ENCODE data around the gene ZNF541. TPM values are rescaled to one million over a fixed set of nuclear protein-coding genes. Genes with fewer than 3 reads are reported as not detected.

Gene ZNF541
- polyA plus RNA-seq, 3 donors, result not detected

DNA sequence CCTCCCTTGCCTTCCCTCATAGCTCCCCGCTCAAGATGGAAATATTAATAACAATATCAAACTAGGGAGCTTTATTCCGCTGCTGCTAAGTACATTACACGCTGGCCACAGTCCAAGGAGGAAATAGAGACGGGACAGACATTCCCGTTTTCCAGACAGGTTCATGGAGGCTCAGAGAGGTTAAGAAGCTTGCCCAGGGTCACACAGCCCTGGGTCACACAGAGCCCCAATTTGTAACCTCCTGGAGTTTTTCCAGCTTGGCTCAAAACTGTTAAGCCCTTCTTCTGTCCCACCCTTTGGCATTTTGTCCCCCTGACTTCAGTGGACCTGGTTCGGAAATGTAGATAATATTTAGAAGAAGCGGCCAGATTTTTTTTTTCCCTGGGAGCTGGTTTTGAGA is 38.0 kb upstream of the ZNF541 start:
- TF ChIP-seq, protein P1, sequence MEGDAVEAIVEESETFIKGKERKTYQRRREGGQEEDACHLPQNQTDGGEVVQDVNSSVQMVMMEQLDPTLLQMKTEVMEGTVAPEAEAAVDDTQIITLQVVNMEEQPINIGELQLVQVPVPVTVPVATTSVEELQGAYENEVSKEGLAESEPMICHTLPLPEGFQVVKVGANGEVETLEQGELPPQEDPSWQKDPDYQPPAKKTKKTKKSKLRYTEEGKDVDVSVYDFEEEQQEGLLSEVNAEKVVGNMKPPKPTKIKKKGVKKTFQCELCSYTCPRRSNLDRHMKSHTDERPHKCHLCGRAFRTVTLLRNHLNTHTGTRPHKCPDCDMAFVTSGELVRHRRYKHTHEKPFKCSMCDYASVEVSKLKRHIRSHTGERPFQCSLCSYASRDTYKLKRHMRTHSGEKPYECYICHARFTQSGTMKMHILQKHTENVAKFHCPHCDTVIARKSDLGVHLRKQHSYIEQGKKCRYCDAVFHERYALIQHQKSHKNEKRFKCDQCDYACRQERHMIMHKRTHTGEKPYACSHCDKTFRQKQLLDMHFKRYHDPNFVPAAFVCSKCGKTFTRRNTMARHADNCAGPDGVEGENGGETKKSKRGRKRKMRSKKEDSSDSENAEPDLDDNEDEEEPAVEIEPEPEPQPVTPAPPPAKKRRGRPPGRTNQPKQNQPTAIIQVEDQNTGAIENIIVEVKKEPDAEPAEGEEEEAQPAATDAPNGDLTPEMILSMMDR (IDR thresholded peaks at IDR 0.05), result no peak
- 80% methylated on average over 6 of the region's 7 CpGs for WGBS (ENCODE audit: insufficient coverage)
- Mint-ChIP-seq H3K36me3 (peaks cover 10 to 21% of the 10 kb centered on the region in 2 donors), H3K27me3 (ENCODE audit: low read depth in 3 of 3) (peaks cover 0 to 1% (median 0%) of the 10 kb centered on the region in 3 donors), H3K9me3 (peaks cover 0 to 2% (median 0%) of the 10 kb centered on the region in 7 donors), H3K27ac (peak overlapping the region in 4 of 7 donors; percentile 50 to 80 (median 74)), H3K4me1 (peaks cover 42% of the 10 kb centered on the region), H3K4me3 (peak overlapping the region; percentile 75 to 76)
- Histone ChIP-seq H3K79me2 (ENCODE audit: insufficient read depth, low read length) (peaks cover 76% of the 10 kb centered on the region), H4K20me1 (ENCODE audit: insufficient read depth, low read length) (peaks cover 62% of the 10 kb centered on the region), H3K4me3 (replicated peaks in 1 of 3; ENCODE audit: low read depth in 2 of 3, low read length in 3 of 3) (peak overlapping the region in 1 of 3 experiments; percentile 97), H3K4me2 (replicated peaks; ENCODE audit: extremely low read depth, low read length, poor library complexity, severe bottlenecking) (peak overlapping the region; percentile 95), H3K9me3 (replicated peaks in 1 of 2; ENCODE audit: control insufficient read depth in 1 of 2, insufficient read depth in 1 of 2, low read length in 2 of 2) (no peaks in the 10 kb centered on the region), H3K9ac (ENCODE audit: insufficient read depth, low read length, poor library complexity, severe bottlenecking) (no peak overlapping the region), H3K36me3 (replicated peaks in 1 of 2; ENCODE audit: control insufficient read depth in 1 of 2, insufficient read depth in 2 of 2, low read length in 2 of 2) (peaks cover 2 to 5% of the 10 kb centered on the region in 2 donors), H3K27me3 (ENCODE audit: control insufficient read depth in 2 of 2, insufficient read depth in 2 of 2, low read length in 2 of 2) (no peaks in the 10 kb centered on the region), H3K4me1 (ENCODE audit: control insufficient read depth in 1 of 2, insufficient read depth in 2 of 2, low read length in 2 of 2) (peaks cover 27 to 36% of the 10 kb centered on the region in 2 donors), H2AFZ (ENCODE audit: insufficient read depth, low read depth, low read length, poor library complexity, severe bottlenecking) (no peak overlapping the region), H3K27ac (ENCODE audit: low read depth in 1 of 2, low read length in 2 of 2) (no peak overlapping the region)
- intact Hi-C loops (cut with micrococcal nuclease), result loop anchor here in 1 of 2 donors (5.0 kb wide), 1 partner anchor 51 kb away; no protein-coding TSS in a partner anchor
- DNase-seq, result no peak

- 0% methylated on average over 37 of the region's 50 CpGs for WGBS (ENCODE audit: insufficient coverage)
- Histone ChIP-seq H3K9ac (ENCODE audit: insufficient read depth, low read length, poor library complexity, severe bottlenecking) (peak overlapping the region; percentile 95), H4K20me1 (ENCODE audit: insufficient read depth, low read length) (peaks cover 55% of the 10 kb centered on the region), H3K27me3 (ENCODE audit: control insufficient read depth in 2 of 2, insufficient read depth in 2 of 2, low read length in 2 of 2) (no peaks in the 10 kb centered on the region), H3K9me3 (replicated peaks in 1 of 2; ENCODE audit: control insufficient read depth in 1 of 2, insufficient read depth in 1 of 2, low read length in 2 of 2) (no peaks in the 10 kb centered on the region), H3K4me3 (replicated peaks in 1 of 3; ENCODE audit: low read depth in 2 of 3, low read length in 3 of 3) (peak overlapping the region; percentile 72 to 97 (median 83)), H3K36me3 (replicated peaks in 1 of 2; ENCODE audit: control insufficient read depth in 1 of 2, insufficient read depth in 2 of 2, low read length in 2 of 2) (peaks cover 2 to 5% of the 10 kb centered on the region in 2 donors), H3K27ac (ENCODE audit: low read depth in 1 of 2, low read length in 2 of 2) (peak overlapping the region; percentile 12 to 82), H3K79me2 (ENCODE audit: insufficient read depth, low read length) (peaks cover 69% of the 10 kb centered on the region), H3K4me2 (replicated peaks; ENCODE audit: extremely low read depth, low read length, poor library complexity, severe bottlenecking) (peak overlapping the region; percentile 95), H3K4me1 (ENCODE audit: control insufficient read depth in 1 of 2, insufficient read depth in 2 of 2, low read length in 2 of 2) (peaks cover 23 to 29% of the 10 kb centered on the region in 2 donors), H2AFZ (ENCODE audit: insufficient read depth, low read depth, low read length, poor library complexity, severe bottlenecking) (peak overlapping the region; percentile 70)
- peak; percentile 27 to 36 (median 32) for DNase-seq
- TF ChIP-seq, protein P1 (IDR thresholded peaks at IDR 0.05), result no peak
- peaks cover 0 to 2% (median 0%) of the 10 kb centered on the region in 7 donors for H3K9me3 Mint-ChIP-seq
- H3K4me1 Mint-ChIP-seq, result peaks cover 35% of the 10 kb centered on the region
- peaks cover 9 to 19% of the 10 kb centered on the region in 2 donors for H3K36me3 Mint-ChIP-seq
- intact Hi-C loops (cut with micrococcal nuclease), result loop anchor here (1.0 to 5.0 kb wide), 2 partner anchors 10 to 52 kb away; no protein-coding TSS in a partner anchor
- H3K4me3 Mint-ChIP-seq, result peak overlapping the region; percentile 75 to 76
- H3K27me3 Mint-ChIP-seq (ENCODE audit: low read depth in 3 of 3), result peaks cover 0 to 1% (median 0%) of the 10 kb centered on the region in 3 donors
- H3K27ac Mint-ChIP-seq, result peak overlapping the region in 4 of 7 donors; percentile 55 to 78 (median 70)
These were observed 37.3 kb upstream of the ZNF541 start for GRCh38 chr19:47609906-47610894.

Measured in CD14-positive monocyte (primary cell).